Kidney (tissue), 14 donors: ENCODE results near the gene AKAP6. TPM values are rescaled to one million over a fixed set of nuclear protein-coding genes. Genes with fewer than 3 reads are reported as not detected.

Source experiments
- DNase-seq, 5 donors: peaks; one replicate each; pipeline ENCODE4 v3.0.0-alpha.2; 2013 to 2020
- FAIRE-seq: peaks from 2 replicates; lab custom pipeline; 2012; peaks lifted over from hg19 to GRCh38; lab: Jason Lieb, UNC
- H3K27ac ChIP-seq, 2 donors: one replicate each; pipeline ENCODE4 v1.7.0; 2013; ENCODE audit warnings: low read depth in 2 of 2, low read length in 2 of 2, inconsistent platforms in 1 of 2
- H3K27me3 ChIP-seq: one replicate; pipeline ENCODE4 v1.7.1; 2013; ENCODE audit warnings: low read length, inconsistent platforms; ENCODE audit not compliant: control insufficient read depth, insufficient read depth
- H3K36me3 ChIP-seq, 3 donors: one replicate each; pipeline versions ENCODE4 v1.7.0 to v1.7.1; 2013; ENCODE audit warnings: low read length in 3 of 3, control low read depth in 1 of 3, inconsistent platforms in 1 of 3; ENCODE audit not compliant: insufficient read depth in 3 of 3, control insufficient read depth in 2 of 3
- H3K4me1 ChIP-seq, 3 donors: one replicate each; pipeline versions ENCODE4 v1.7.0 to v1.7.1; 2013; ENCODE audit warnings: low read length in 3 of 3, inconsistent platforms in 1 of 3, low read depth in 1 of 3; ENCODE audit not compliant: control insufficient read depth in 2 of 3, insufficient read depth in 2 of 3
- H3K4me3 ChIP-seq, 3 donors: one replicate each; pipeline versions ENCODE4 v1.7.0 to v1.8.1; 2013; ENCODE audit warnings: low read length in 3 of 3, control low read depth in 1 of 3, inconsistent platforms in 1 of 3
- H3K9ac ChIP-seq, 3 donors: one replicate each; pipeline versions ENCODE4 v1.7.0 to v1.7.1; 2013; ENCODE audit warnings: low read length in 3 of 3, control low read depth in 1 of 3, inconsistent platforms in 1 of 3
- H3K9me3 ChIP-seq, 3 donors: one replicate each; pipeline versions ENCODE4 v1.7.0 to v1.7.1; 2013; ENCODE audit warnings: low read length in 3 of 3, control low read depth in 1 of 3, inconsistent platforms in 1 of 3; ENCODE audit not compliant: control insufficient read depth in 2 of 3, insufficient read depth in 1 of 3
- intact Hi-C: fragments of 100-400 bp; cut with DNase I; formaldehyde crosslinking; loops from one replicate; pipeline ENCODE4 v1.11.1; 2022
- polyA plus RNA-seq: library from polyadenylated mRNA; stranded (reverse); fragments of 350-450 nt; fragmentation: Illumina TruSeq; extraction: RNeasy Lipid Tissue Mini Kit (QIAGEN cat#74804); gene quantifications from one replicate; pipeline ENCODE4 v1.2.3, GENCODE V29; 2014; ENCODE audit warnings: low read depth, low replicate concordance; ENCODE audit not compliant: insufficient read depth
- total RNA-seq: library from RNA; stranded (reverse); fragmentation: NEBNext Ultra II Directional; extraction: Animal tissue kit (Norgen Biotek cat#: 25700); gene quantifications from one replicate; pipeline ENCODE4 v1.2.1, GENCODE V29; 2021
- TF ChIP-seq, protein P1 (sequence below): IDR thresholded peaks from 3 replicates; pipeline ENCODE4 v1.5.1; 2012; ENCODE audit warnings: mild to moderate bottlenecking, moderate library complexity, borderline replicate concordance; ENCODE audit not compliant: insufficient read depth; ENCODE audit errors: extremely low read depth
- donor health status: control.
- donor health status: control.
- donor health status: control.
- donor health status: control.
- donor health status: control.
- donor health status: DM: yes; HTN: yes; CAD: no.
- donor health status: Normal renal cell carcinoma (clear cell type).

The AKAP6 gene
- total and polyA plus RNA-seq, 2 donors from 2014 or later: 0.92 to 10.5 TPM

DNA sequence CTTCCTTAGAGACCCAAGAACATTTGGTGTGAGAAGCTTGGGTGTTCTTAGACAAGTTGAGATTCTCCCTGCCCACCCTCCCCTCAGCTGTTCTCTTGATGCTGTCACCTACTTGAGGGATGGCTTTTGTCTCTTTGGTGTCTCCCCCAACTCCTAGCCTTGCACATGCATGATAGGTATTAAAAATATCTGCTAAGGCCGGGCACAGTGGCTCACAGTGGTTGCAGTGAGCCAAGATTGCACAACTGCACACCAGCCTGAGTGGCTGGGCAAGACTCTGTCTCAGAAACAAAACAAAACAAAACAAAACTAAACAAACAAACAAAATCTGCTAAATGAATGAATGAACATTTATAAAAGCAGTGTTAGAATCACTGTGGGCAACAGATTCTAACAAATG, 261.1 kb downstream of the AKAP6 start:
- no peak for DNase-seq

DNA sequence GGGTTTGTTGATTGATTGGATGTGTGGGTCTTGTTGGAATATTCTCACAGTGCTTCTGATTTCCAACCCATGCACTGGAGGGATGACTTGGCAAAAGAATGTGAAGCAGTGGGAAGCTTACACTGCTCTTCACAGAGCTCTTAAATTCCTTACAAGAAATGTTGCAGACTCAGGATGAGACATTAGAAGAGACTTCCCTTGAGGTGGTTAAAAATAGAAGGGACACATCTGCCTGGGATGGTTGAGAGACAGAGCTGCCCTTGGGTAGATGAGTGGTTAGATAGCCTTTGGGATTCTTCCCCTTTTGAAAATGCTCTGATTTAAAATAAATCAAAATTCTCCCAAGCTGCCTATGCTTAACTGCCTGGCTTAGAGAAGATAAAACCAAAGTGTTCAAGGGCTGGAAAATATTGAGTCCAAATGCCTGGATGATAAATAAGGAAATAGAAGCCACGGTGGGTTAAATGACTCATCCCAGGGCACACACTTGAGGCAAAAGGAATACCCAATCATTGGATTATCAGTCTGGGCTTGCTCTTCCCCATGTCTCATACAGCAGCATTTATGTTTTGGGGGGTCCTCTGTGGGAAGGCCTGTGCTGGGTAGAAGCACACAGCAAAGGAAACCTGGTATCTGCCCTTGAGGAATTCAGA, 264.3 kb downstream of the AKAP6 start:
- intact Hi-C loops: no loop called here
- Histone ChIP-seq H3K9me3 (no peaks in the 10 kb centered on the region), H3K9ac (no peak overlapping the region), H3K36me3 (no peaks in the 10 kb centered on the region), H3K27ac (no peak overlapping the region), H3K27me3 (no peaks in the 10 kb centered on the region), H3K4me3 (no peak overlapping the region), H3K4me1 (no peaks in the 10 kb centered on the region)
- DNase-seq: no peak
- FAIRE-seq: no peak
- TF ChIP-seq, protein P1, sequence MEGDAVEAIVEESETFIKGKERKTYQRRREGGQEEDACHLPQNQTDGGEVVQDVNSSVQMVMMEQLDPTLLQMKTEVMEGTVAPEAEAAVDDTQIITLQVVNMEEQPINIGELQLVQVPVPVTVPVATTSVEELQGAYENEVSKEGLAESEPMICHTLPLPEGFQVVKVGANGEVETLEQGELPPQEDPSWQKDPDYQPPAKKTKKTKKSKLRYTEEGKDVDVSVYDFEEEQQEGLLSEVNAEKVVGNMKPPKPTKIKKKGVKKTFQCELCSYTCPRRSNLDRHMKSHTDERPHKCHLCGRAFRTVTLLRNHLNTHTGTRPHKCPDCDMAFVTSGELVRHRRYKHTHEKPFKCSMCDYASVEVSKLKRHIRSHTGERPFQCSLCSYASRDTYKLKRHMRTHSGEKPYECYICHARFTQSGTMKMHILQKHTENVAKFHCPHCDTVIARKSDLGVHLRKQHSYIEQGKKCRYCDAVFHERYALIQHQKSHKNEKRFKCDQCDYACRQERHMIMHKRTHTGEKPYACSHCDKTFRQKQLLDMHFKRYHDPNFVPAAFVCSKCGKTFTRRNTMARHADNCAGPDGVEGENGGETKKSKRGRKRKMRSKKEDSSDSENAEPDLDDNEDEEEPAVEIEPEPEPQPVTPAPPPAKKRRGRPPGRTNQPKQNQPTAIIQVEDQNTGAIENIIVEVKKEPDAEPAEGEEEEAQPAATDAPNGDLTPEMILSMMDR: no peak

More for the DNA sequence above, 261.1 kb downstream of the AKAP6 start:
- no peaks in the 10 kb centered on the region for H3K27me3 ChIP-seq
- no peaks in the 10 kb centered on the region for H3K36me3 ChIP-seq
- TF ChIP-seq, protein P1: no peak
- H3K4me3 ChIP-seq: no peak overlapping the region
- intact Hi-C loops: no loop called here
- H3K9me3 ChIP-seq: no peaks in the 10 kb centered on the region
- H3K27ac ChIP-seq: no peak overlapping the region
- no peak overlapping the region for H3K9ac ChIP-seq
- no peaks in the 10 kb centered on the region for H3K4me1 ChIP-seq
- FAIRE-seq: no peak

DNA sequence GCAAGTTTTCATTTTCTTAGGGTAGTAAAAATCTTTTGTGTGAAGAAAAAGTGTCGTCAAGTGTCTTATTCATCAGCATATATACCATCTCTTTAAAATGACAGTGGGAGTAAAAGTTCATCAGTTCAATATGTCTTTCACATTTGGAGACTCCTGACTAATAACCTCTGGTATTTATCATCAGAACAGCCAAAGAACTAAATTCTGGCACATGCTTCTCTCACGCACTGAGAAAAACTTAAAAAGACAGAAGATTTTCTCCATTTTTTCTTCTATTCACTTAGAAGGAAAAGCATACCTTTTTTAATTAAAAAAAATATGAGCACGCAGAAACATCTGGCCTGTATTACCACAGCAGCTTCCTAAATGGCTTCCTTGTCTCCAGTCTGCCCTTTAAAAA, 265.7 kb downstream of the AKAP6 start:
- H3K27ac ChIP-seq: no peak overlapping the region
- H3K36me3 ChIP-seq: no peaks in the 10 kb centered on the region
- H3K27me3 ChIP-seq: no peaks in the 10 kb centered on the region
- DNase-seq: no peak
- intact Hi-C loops: no loop called here
- TF ChIP-seq, protein P1: no peak
- H3K9ac ChIP-seq: no peak overlapping the region
- no peaks in the 10 kb centered on the region for H3K9me3 ChIP-seq
- no peak overlapping the region for H3K4me3 ChIP-seq
- no peak for FAIRE-seq
- H3K4me1 ChIP-seq: no peaks in the 10 kb centered on the region

DNA sequence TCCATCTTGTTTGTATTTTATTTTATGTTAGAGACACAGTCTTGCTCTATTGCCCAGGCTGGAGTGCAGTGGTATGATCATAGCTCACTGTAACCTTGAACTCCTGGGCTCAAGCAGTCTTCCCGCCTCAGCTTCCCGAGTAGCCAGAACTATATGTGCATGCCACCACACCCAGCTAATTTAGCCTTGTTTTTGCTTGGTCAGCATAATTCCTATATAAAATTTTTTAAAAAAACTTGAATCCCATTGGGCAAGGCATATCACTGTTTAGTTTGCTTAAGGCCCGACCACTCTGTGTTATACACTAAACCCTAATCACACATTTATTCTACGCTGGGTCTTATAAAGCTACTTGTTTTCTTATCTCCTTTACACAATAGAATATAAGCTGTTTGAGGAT, 266.4 kb downstream of the AKAP6 start:
- no peak for DNase-seq
- no peaks in the 10 kb centered on the region for H3K36me3 ChIP-seq
- no peak overlapping the region for H3K4me3 ChIP-seq
- TF ChIP-seq, protein P1: no peak
- H3K9me3 ChIP-seq: no peaks in the 10 kb centered on the region
- H3K4me1 ChIP-seq: no peaks in the 10 kb centered on the region
- H3K27ac ChIP-seq: no peak overlapping the region
- H3K9ac ChIP-seq: no peak overlapping the region
- intact Hi-C loops: no loop called here
- no peaks in the 10 kb centered on the region for H3K27me3 ChIP-seq
- no peak for FAIRE-seq
